Coronary artery (tissue), 2 donors: ENCODE data around the gene ADAT1.
A peak's percentile ranks its signal among the peaks of the same experiment; 100 is the strongest.

ENCODE experiments used
- DNase-seq: peaks from one replicate; pipeline ENCODE4 v3.0.0-alpha.2; 2017; ENCODE audit warnings: low spot score
- H3K27ac ChIP-seq, 2 donors: fragments of 200-600 bp; sonication (generic); one replicate each; pipeline ENCODE4 v1.5.1; 2016 to 2019
- H3K4me3 ChIP-seq: fragments of 200-600 bp; sonication (generic); 2 replicates; pipeline ENCODE4 v1.5.1; 2016; ENCODE audit warnings: mild to moderate bottlenecking, moderate library complexity
- CTCF ChIP-seq: fragments of 200-600 bp; sonication (generic); IDR thresholded peaks from one replicate; pipeline ENCODE4 v1.5.1; 2019; ENCODE audit warnings: antibody characterized with exemption

The ADAT1 gene

DNA sequence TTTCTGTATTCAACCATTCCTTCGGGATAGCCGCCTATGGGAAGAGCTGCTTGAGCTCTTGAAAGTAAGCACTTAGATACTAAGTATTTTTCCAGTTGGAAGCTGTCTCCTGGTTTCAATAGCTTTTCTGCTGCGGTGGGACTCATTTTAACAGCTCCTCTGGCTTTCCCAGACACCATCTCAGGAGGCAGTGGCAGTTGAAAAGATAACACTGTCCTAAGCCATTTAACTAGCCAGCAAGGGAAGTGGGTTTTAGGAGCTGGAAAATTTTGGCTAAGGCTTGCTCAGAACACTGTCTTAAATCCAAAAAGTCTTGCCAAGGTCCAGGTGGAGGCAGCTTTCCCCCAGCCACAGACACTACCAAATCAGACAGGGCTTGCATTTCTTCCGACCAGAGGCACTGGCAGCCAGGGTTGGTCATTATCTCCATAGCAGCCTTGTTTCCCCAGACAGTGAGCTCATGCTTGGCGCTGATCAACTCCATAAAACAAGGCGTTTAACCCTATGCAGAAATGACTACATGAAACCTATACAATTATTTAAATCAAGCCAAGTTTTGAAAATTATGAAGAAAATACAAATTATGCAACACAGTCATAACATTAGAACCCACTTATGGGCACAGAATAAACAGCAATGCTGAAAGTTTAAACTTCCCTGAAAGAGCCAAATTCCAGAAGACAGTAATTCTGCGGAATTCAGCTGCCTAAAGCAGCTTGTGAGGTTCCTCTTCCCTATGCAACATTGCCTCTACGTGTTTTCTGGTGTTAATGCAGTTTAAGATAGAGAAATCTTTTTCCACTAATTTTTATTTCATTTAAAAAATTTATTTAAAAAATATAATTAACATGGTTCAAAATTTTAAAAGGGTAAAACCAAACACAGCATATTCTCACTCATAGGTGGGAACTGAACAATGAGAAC lies 31.9 kb downstream of the ADAT1 start:
- no peak for TF ChIP-seq CTCF
- H3K4me3 ChIP-seq = peak overlapping the region; percentile 11
- peak; percentile 80 for DNase-seq
- H3K27ac ChIP-seq = peak overlapping the region; percentile 77 to 81

DNA sequence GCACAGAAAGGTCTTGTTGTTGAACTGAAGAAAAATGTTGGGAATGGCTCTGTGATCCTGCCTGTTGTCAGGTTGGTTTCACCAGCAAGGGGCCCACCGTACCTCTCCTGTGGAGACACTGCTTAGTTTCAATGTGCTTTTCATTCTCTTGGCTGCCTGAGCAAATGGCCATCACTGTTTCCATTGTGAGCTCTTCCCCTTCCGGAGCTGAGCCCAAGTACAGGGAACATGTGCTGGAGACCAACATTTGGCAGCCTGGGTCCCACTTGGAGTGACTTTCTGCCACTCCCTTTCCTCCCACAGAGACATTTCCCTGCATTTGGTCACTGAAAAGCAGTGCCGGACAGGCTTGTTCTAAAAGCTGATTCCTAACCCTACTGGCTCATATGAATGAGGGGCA lies 33.8 kb downstream of the ADAT1 start:
- Histone ChIP-seq H3K4me3 (no peak overlapping the region), H3K27ac (peak overlapping the region; percentile 77 to 81)
- no peak for DNase-seq
- TF ChIP-seq CTCF = no peak

DNA sequence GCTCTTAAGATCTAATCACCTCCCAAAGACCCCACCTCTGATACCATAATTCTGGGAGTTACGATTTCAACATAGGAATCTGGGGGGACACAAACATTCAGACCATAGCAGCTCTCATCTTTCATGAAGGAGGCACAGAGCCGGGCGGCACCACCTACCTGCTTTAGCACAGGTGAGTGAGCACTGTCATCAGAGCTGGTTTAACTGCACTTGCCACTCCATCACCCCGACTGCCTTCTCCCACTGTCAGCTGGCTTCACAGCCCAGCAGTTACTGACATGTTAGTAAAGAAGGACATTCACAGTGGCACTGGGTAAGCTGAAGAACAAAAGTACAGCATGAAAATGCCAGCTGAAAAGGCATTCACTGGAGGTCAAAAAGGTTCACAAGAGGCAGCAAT lies 34.4 kb downstream of the ADAT1 start:
- no peak for DNase-seq
- H3K27ac ChIP-seq = peak overlapping the region; percentile 77 to 81
- H3K4me3 ChIP-seq = no peak overlapping the region
- TF ChIP-seq CTCF = no peak

GRCh38 chr16:75584108-75584507 lies 39.0 kb downstream of the ADAT1 start:
- DNase-seq = no peak
- H3K27ac ChIP-seq = no peak overlapping the region
- H3K4me3 ChIP-seq = no peak overlapping the region
- TF ChIP-seq CTCF = no peak

GRCh38 chr16:75579281-75579834 lies 43.7 kb downstream of the ADAT1 start:
- Histone ChIP-seq H3K27ac (no peak overlapping the region), H3K4me3 (no peak overlapping the region)
- no peak for DNase-seq
- no peak for TF ChIP-seq CTCF

- H3K27ac ChIP-seq = no peak overlapping the region
- no peak overlapping the region for H3K4me3 ChIP-seq
- no peak for DNase-seq
- no peak for TF ChIP-seq CTCF
Measured at GRCh38 chr16:75578725-75579124, 44.4 kb downstream of the ADAT1 start.

DNA sequence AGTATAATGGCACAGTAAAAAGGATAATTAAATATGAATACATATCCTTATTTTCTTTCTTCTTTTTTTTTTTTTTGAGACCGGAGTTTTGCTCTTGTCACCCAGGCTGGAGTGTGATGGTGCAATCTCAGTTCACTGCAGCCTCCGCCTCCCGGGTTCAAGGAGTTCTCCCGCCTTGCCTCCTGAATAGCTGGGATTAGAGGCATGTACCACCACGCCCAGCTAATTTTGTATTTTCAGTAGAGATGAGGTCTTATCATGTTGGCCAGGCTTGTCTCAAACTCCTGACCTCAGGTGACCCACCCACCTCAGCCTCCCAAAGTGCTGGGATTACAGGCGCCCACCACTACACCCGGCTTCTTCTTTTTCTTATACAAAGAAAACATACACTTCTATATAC lies 44.9 kb downstream of the ADAT1 start:
- Histone ChIP-seq H3K27ac (no peak overlapping the region), H3K4me3 (no peak overlapping the region)
- TF ChIP-seq CTCF = no peak
- DNase-seq = no peak
